NOMO-1 treated with dmso at 0.1 percent for 144 hours (cell line): ENCODE results near the gene ALPK3.

Experiments used
- DNase-seq: peaks from one replicate; lab custom pipeline; 2025; ENCODE audit not compliant: unreplicated experiment; lab: John Stamatoyannopoulos, UW

The ALPK3 gene

DNA sequence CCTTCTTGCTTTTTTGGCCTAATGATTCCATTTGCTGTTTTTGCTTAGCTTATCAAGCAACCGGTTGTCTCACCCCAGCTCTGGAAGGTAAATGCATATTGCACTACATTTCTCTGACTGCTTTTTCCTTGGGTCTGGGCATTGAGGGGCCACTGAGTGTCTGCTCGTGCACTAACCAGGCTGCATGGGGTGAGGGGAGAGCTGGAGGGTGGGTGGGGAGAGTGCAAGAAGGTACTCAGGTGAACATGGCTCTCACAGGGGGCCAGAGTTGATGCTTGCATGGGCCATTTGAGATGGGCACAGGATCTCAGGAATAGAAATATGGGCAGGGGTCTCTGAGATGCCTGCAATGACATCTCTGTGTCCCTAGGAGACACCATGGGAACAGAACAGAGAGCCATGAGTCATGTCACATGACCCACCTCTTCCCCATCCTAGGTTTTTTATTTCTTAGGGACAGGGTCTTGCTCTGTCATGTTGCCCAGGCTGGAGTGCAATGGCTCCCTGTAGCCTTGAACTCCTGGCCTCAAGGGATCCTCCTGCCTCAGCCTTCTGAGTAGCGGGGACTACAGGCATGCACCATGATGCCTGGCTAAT, 6.2 kb downstream of the ALPK3 start:
- no peak for DNase-seq

- DNase-seq, result no peak
Observed at GRCh38 chr15:84824260-84825007, 7.3 kb downstream of the ALPK3 start.

GRCh38 chr15:84826369-84826823, 9.2 kb downstream of the ALPK3 start:
- no peak for DNase-seq

GRCh38 chr15:84827246-84827645, 10.1 kb downstream of the ALPK3 start:
- no peak for DNase-seq

DNA sequence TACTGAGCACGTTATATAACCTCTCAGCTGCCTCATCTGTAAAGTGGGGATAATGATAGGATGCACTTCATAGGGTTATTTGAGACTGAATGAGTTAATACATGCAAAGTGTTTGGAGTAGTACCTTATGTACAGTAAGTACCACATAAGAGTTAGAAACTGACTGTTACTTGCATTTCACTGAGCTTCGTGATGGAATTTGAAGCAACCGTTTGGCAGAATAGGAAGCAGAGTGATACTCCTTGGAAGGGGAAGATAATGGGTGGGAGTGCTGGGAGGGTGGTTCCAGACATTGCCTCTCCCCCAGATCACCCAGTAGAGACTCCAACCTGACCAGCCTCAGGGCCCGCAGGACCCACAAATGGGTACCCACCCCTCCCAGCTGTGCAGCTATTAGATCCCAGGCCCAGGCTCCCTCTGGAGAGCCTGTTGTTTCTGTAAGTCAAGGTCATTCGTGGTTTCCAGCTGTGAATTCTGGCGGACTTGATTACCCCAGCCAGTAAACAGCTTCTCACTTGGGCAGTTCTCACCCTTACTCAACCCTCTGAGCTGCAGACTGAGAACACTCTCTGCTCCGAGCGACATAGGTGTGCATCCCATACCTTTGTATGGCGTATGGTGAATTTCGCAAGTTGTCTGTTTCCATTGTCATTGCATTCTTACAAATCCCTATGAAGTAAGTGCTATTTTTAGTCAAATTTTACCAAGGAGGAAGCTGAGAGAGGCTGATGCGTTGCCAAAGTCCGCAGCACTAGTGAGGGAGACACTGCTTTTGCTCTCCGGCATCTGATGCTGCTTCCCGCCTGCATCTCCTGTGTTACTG, 11.1 kb downstream of the ALPK3 start:
- no peak for DNase-seq

DNA sequence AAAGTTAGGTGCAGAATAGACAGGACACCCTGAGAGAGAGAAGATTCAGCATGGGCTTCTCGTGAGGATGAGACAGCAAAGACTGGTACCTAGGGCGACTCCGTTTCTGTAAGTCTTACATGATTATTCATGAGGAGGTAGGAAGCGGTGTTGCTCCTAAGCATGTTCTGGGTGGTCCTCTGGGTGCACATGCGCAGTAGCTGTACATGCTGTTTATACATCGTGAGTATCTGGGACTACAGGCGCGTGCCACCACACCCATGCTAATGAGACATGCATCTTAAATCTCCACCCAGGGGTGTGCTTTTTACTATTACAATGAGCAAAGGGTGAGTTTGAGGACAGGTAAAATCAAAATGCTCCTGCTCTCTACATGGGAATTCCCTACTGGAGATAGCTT, 12.3 kb downstream of the ALPK3 start:
- DNase-seq, result no peak

GRCh38 chr15:84830036-84830435, 12.9 kb downstream of the ALPK3 start:
- no peak for DNase-seq

DNA sequence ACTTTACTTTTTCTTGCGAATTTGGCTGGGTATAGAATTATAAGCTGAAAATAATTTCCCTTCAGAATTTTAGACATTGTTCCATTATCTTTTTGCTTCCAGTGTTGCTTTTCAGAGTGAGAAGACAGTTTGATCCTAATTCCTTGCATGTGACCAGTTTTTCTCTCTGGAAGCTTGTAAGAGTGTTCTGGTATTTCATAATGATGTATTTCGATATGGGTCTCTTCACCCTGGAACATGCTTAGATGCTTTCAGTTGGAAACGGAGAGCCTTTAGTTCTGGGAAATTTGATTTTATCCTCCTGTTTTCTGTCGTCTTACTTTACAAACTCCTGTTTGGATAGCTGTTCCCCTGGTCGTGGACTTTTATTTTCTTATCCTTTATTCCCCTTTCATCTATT, 13.9 kb downstream of the ALPK3 start:
- DNase-seq, result no peak

DNA sequence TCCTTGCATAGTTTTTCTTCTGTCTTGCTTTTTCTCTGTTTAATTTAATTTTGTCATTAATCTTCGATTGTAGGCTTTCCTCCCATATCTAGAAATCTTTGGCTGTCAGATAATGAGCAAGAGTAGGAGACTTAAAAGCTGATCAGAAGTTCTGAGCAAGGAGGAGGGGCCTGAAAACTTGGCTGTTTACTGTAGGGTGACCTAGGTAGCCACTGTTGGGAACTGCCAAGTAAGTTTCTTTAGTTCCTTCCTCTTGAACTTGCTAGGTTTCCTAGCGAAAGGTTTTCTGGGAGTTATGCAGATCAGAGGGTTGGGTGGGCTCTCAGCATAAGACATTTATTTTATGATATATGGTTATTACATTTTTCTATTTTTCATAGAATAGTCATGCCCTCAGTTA, 14.5 kb downstream of the ALPK3 start:
- DNase-seq, result no peak

GRCh38 chr15:84832448-84833040, 15.4 kb downstream of the ALPK3 start:
- DNase-seq, result no peak

DNA sequence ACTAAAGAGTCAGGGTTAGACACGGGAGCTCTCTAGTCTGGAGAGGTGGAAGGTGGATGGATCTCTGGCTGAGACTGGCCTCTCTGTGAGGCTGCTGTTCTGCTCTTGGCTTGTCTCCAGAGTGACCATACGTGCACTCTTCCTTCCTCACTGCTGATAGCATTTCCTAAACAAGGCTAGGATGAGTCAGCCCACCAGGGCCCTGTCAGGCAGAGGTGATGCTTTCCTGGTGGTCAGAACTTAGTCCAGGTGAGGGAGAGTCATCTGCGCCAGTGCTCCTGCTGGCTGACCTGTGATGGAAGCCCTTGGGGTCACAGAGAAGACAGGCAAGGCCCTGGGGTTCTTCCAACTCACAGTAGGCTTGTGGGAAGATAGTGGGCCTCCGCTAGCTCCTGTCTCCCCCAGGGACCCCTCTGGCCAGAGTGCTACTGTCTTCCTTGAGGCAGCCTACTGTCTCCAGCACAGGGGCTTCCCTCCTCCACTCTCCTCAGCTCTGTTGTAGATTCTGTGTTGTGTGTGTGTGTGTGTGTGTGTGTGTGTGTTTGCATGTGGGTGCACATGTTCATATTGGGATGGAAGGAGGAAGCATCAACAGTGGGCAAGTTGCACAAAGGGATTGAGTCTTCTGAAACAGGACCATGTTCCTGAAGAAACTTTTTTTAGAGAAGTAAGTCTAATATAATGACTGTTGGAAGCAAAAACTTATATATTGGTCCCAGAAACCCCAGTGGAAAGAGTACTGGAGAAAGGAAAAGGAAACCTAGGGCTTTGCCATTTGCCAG, 16.5 kb downstream of the ALPK3 start:
- no peak for DNase-seq

- DNase-seq, result no peak
Observed at GRCh38 chr15:84834229-84834955, 17.2 kb downstream of the ALPK3 start.

GRCh38 chr15:84834969-84835368, 17.8 kb downstream of the ALPK3 start:
- no peak for DNase-seq

- DNase-seq, result no peak
Observed at GRCh38 chr15:84835661-84836337, 18.6 kb downstream of the ALPK3 start.

GRCh38 chr15:84836844-84837243, 19.7 kb downstream of the ALPK3 start:
- no peak for DNase-seq

DNA sequence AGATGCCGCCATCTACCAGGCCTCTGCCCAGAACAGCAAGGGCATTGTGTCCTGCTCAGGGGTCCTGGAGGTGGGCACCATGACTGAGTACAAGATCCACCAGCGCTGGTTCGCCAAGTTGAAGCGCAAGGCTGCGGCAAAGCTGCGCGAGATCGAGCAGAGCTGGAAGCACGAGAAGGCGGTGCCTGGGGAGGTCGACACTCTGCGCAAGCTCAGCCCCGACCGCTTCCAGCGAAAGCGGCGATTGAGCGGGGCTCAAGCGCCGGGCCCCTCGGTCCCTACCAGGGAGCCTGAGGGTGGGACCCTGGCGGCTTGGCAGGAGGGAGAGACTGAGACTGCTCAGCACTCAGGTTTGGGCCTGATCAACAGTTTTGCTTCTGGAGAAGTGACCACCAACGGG, 22.6 kb downstream of the ALPK3 start:
- DNase-seq, result no peak

- DNase-seq, result no peak
Observed at GRCh38 chr15:84840255-84840654, 23.1 kb downstream of the ALPK3 start.

DNA sequence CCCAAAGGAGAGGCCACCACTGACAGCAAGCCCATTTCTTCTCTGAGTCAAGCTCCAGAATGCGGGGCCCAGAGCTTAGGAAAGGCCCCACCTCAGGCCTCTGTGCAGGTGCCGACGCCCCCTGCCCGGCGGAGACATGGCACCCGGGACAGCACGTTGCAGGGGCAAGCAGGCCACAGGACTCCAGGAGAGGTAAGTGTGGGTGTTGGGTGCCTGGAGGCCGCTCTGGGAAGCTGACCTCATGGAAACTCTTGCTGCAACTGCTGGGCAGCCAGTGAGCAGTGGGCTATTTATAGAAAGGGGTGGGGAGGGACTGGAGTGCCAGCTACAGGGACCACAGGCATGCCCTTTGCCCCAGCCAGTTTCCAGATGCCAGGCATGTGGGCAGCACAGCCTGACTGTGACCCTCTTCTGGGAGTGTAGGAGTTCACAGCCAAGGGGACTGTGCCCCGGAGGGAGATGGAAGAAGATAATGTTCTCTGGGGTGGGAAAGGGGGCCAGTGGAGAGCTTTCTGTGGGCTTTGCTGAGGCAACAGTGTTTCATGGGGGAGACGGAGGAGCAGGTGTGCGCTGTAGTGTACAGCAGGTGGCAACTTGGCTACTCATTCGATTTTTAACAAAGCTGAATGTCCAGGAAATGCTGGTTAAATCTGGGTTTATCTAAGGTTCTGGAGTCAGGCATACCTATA, 23.7 kb downstream of the ALPK3 start:
- DNase-seq, result no peak

DNA sequence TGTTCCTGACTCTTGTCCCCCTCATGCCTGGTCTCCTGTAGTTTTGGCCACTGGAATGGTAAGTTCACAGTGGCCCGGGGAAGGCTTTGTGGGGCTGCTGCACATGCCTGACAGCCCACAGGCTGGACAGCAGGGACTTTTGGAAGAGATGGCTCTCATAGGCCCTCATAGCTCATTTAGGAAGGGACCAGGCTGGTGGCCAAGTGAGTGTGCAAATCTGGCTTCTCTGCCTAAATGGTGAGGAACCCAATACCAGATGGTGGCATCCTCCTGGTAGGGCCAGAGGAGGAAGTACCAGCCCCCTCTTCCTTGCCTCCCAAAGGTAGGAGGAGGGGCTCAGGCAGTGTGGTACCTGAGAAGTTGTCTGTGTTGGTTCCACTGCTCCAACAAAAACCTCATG, 25.6 kb downstream of the ALPK3 start:
- DNase-seq, result no peak
